LNCAP (cell line): ENCODE measurements around the gene SLC2A5.

Source experiments
- CTCF ChIP-seq: fragments of 450-650 bp; IDR thresholded peaks from 2 replicates; pipeline ENCODE4 v1.5.1; 2017; ENCODE audit warnings: mild to moderate bottlenecking

Gene SLC2A5

GRCh38 chr1:9024837-9025236 is 44.6 kb downstream of the SLC2A5 start:
- no peak for TF ChIP-seq CTCF

DNA sequence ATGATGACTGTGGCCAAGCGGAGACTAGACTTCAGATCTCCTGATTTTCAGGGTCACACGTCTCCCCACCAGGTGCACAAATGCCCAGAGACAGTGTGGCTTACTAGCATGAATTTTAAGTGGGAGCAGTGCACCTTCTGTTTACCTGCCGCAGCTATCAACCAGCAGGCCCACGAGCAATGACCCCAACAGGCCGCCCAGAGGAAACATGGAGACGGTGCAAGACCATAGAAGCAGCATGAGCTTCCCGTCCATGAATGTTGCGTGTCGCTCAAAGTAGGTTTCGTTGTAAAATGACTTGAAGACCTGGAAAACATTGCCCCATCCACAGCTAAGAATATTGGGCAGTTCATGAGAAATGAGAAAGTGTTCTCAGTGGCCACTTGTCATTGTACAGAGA is 46.7 kb downstream of the SLC2A5 start:
- TF ChIP-seq CTCF, result no peak

GRCh38 chr1:9020305-9020704 is 49.1 kb downstream of the SLC2A5 start:
- TF ChIP-seq CTCF, result no peak

DNA sequence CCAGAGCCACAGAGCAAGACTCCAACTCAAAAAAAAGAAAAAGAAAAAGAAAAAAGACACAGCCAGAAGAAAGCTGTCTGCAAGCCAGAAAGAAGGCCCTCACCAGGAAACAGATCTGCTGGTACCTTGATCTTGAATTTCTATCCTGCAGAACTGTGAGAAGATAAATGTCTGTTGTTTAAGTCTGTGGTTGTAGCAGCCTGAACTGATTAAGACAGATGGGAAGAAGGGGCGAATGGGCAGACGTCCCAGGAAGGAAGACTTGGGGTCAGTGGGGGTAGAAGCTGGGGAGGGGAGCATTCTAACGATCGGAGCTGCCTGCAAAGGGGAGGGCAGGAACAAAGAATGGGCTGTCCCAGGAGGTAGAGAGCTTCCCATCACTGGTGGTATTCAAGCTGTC is 49.5 kb downstream of the SLC2A5 start:
- no peak for TF ChIP-seq CTCF

DNA sequence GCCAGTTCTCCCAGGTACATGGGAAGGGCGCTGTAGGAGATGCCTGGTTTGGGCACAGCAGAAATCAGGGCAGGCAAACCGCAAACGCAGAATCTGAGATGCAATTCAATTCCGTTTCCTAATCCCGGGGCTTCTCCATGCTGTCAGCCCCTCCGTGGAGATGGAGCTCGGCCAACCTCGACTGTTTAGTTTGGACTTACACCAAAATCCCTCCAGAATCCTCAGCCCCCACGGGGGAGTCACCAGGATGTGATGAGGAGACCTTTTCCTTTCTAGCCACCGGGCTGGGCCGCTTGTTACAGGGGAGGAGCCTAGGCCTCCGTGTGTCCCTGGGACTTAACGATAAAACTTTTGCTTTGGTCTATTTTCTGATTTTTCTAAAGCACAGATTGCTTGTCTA is 51.1 kb downstream of the SLC2A5 start:
- TF ChIP-seq CTCF, result no peak

DNA sequence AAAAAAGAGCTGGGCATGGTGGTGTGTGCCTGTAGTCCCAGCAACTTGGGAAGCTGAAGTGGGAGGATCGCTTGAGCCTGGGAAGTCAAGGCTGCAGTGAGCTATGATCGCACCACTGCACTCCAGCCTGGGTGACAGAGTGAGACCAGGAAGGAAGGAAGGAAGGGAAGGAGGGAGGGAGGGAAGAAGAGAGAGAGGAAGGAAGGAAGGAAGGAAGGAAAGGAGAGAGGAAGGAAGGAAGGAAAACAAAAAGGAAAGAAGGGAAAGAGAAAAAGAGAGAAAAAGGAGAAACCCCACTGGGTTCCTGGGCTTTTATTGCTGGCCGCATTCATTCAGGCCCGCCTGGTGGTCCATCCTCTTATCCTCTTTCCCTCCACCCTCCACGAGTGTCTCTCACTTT is 53.0 kb downstream of the SLC2A5 start:
- no peak for TF ChIP-seq CTCF

GRCh38 chr1:9014475-9015375 is 54.7 kb downstream of the SLC2A5 start:
- TF ChIP-seq CTCF, result no peak

DNA sequence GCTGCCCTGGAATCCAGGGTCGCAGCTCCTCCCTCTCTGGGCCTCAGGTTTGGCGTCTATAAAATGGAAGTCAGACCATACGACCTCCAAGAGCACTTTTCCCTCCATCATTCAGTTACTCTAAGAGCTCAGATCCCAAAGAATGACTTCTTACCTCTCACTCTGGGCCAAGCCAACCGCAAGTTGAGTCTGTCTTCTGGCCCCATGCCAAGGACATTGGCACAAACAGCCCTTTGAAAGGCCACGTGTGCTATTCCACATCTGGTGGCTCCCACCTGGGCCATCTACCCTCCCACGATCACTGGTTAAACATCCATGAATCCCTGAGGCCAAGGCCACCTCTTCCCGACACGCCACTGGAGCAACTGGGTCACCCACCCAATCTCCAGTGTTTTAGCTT is 55.6 kb downstream of the SLC2A5 start:
- no peak for TF ChIP-seq CTCF
